GM12878 (cell line): ENCODE results near the gene LAS1L. TPM values are rescaled to one million over a fixed set of nuclear protein-coding genes. Genes with fewer than 3 reads are reported as not detected.

ENCODE experiments used
- ATAC-seq: fragments of 200-7000 bp; cut with Tn5 transposase; 3 replicates; pipeline ENCODE4 v1.9.1; 2020; ENCODE audit warnings: mild to moderate bottlenecking, moderate library complexity
- BruUV-seq: library from RNA; stranded (reverse); fragments of 400-500 nt; replicated peaks from 2 replicates; lab custom pipeline; 2021; lab: Mats Ljungman, UMichigan
- CTCF ChIA-PET: fragments of 300-600 bp; sonication (Branson Sonifier 250); formaldehyde crosslinking; extraction: SDS; loops from one replicate; lab custom pipeline; 2021; ENCODE audit warnings: inconsistent platforms; lab: Yijun Ruan, JAX
- POLR2A ChIA-PET: fragments of 350-600 bp; formaldehyde crosslinking; extraction: SDS; loops from one replicate; lab custom pipeline; 2021; ENCODE audit warnings: inconsistent platforms; lab: Charles Lee
- RAD21 ChIA-PET: fragments of 300-600 bp; sonication (Branson Sonifier 250); formaldehyde crosslinking; loops from one replicate; lab custom pipeline; 2023; ENCODE audit warnings: antibody characterized with exemption; ENCODE audit not compliant: unreplicated experiment; lab: Charles Lee
- SMC1A ChIA-PET: fragments of 300-600 bp; sonication (Branson Sonifier 250); formaldehyde crosslinking; loops from one replicate; lab custom pipeline; 2023; ENCODE audit not compliant: unreplicated experiment, uncharacterized antibody; lab: Charles Lee
- DNase-seq: peaks from one replicate; pipeline ENCODE4 v3.0.0-alpha.2; 2011; ENCODE audit warnings: low read depth, low spot score
- FAIRE-seq: peaks from 3 replicates; lab custom pipeline; 2011; peaks lifted over from hg19 to GRCh38; lab: Jason Lieb, UNC
- H2AFZ ChIP-seq: 2 replicates; pipeline ENCODE4 v1.6.0; 2011; ENCODE audit warnings: low read depth, low read length, control low read depth; ENCODE audit not compliant: control insufficient read depth
- H3K27ac ChIP-seq: 2 replicates; pipeline ENCODE4 v1.5.1; 2011; ENCODE audit warnings: control low read depth; ENCODE audit not compliant: control insufficient read depth, insufficient read depth
- H3K27me3 ChIP-seq, 2 experiments: replicated peaks in 1 of 2; 2 replicates each; pipeline versions ENCODE4 v1.6.0 to v1.6.1; 2011; ENCODE audit warnings: low read length in 1 of 2; ENCODE audit not compliant: control insufficient read depth in 2 of 2, insufficient read depth in 2 of 2
- H3K36me3 ChIP-seq, 2 experiments: 2 replicates each; pipeline ENCODE4 v1.5.1; 2011; ENCODE audit warnings: low read length in 1 of 2; ENCODE audit not compliant: control insufficient read depth in 2 of 2, insufficient read depth in 2 of 2
- H3K4me1 ChIP-seq: 2 replicates; pipeline ENCODE4 v1.6.1; 2011; ENCODE audit warnings: mild to moderate bottlenecking, low read length, moderate library complexity, mixed read lengths; ENCODE audit not compliant: control insufficient read depth, insufficient read depth
- H3K4me2 ChIP-seq: 2 replicates; pipeline ENCODE4 v1.6.0; 2011; ENCODE audit warnings: control low read depth; ENCODE audit not compliant: control insufficient read depth, insufficient read depth
- H3K4me3 ChIP-seq: fragments of 200-600 bp; sonication (generic); 2 replicates; pipeline ENCODE4 v1.5.1; 2016
- H3K79me2 ChIP-seq: 2 replicates; pipeline ENCODE4 v1.6.0; 2011; ENCODE audit warnings: low read length; ENCODE audit not compliant: control insufficient read depth, insufficient read depth
- H3K9ac ChIP-seq: 2 replicates; pipeline ENCODE4 v1.8.0; 2011; ENCODE audit warnings: low read length, control low read depth, mixed read lengths; ENCODE audit not compliant: control insufficient read depth, insufficient read depth
- H3K9me3 ChIP-seq: replicated peaks from 3 replicates; pipeline ENCODE4 v1.5.1; 2011; ENCODE audit warnings: mild to moderate bottlenecking, low read length; ENCODE audit not compliant: control insufficient read depth, insufficient read depth
- H4K20me1 ChIP-seq: 2 replicates; pipeline ENCODE4 v1.6.0; 2011; ENCODE audit not compliant: control insufficient read depth, insufficient read depth
- ELK1 ChIP-seq: IDR thresholded peaks from 2 replicates; pipeline ENCODE4 v1.6.1; 2012; ENCODE audit warnings: low read depth, low read length, improper control_type of control experiment
- IKZF2 ChIP-seq, 2 experiments: fragments of 450-650 bp; IDR thresholded peaks; 2 replicates each; pipeline ENCODE4 v1.6.1; 2017; ENCODE audit warnings: mild to moderate bottlenecking in 2 of 2, moderate library complexity in 2 of 2
- NBN ChIP-seq: fragments of 450-650 bp; IDR thresholded peaks from 2 replicates; pipeline ENCODE4 v1.6.1; 2016
- ZBTB40 ChIP-seq: fragments of 450-650 bp; IDR thresholded peaks from 2 replicates; pipeline ENCODE4 v1.6.1; 2016; ENCODE audit warnings: mild to moderate bottlenecking, moderate library complexity, borderline replicate concordance
- ZNF384 ChIP-seq: IDR thresholded peaks from 2 replicates; pipeline ENCODE4 v1.6.1; 2012; ENCODE audit warnings: low read depth, mild to moderate bottlenecking, low read length, improper control_type of control experiment, borderline replicate concordance
- ZNF592 ChIP-seq: fragments of 450-650 bp; IDR thresholded peaks from 2 replicates; pipeline ENCODE4 v1.6.1; 2017; ENCODE audit warnings: mild to moderate bottlenecking, moderate library complexity
- in situ Hi-C: fragments of 300-500 bp; cut with MboI; formaldehyde crosslinking; loops from 9 replicates; pipeline ENCODE4 v1.14.3; 2018; ENCODE audit warnings: mixed read lengths
- intact Hi-C: fragments of 100-400 bp; cut with micrococcal nuclease; formaldehyde crosslinking; loops from one replicate; pipeline ENCODE4 v1.14.2; 2022; ENCODE audit not compliant: unreplicated experiment
- polyA plus RNA-seq, 11 experiments: library from polyadenylated mRNA; depleted of rRNA in 4 of 11; unstranded in 6 of 11; stranded (reverse) in 5 of 11; fragments of >200 nt; fragmentation: Nextera tagmentation in 4 of 11; fragmentation: Illumina TruSeq in 1 of 11; extraction: Ambion mirVana in 4 of 11; extraction: Trizol in 1 of 11; gene quantifications; 1 replicate in 1 of 11; 2 replicates in 10 of 11; pipeline versions ENCODE4 v1.2.1 to v1.2.3, GENCODE V29; 2011 to 2016; ENCODE audit warnings: inconsistent platforms in 2 of 11, missing spikeins in 2 of 11, low read depth in 1 of 11
- total RNA-seq, 4 experiments: library from RNA; depleted of rRNA in 3 of 4; stranded (reverse); fragments of >200 nt in 3 of 4; fragmentation: Illumina TruSeq in 1 of 4; extraction: Trizol in 1 of 4; gene quantifications; 2 replicates each; pipeline versions ENCODE4 v1.2.1 to v1.2.3, GENCODE V29; 2013 to 2021

LAS1L gene
- total and polyA plus RNA-seq, 10 of the 15 experiments (the other 5 are each of a cell fraction or from before 2014, with no cell fraction given): 27.4 to 100 (median 56.4) TPM

GRCh38 chrX:65581661-65582339 is 47.2 kb upstream of the LAS1L start (continued):
- no peak for TF ChIP-seq ZNF384
- TF ChIP-seq IKZF2 (IDR thresholded peaks at IDR 0.05): peak; percentile 16 to 54; a peak in 2 of 4 replicates
- no peak for TF ChIP-seq ELK1

- in situ Hi-C loops (no loop called here), intact Hi-C loops (no loop called here)
- FAIRE-seq: no peak
These were observed 43.8 kb upstream of the LAS1L start for GRCh38 chrX:65578346-65578745.

More at GRCh38 chrX:65578346-65578745, 43.8 kb upstream of the LAS1L start:
- TF ChIP-seq ZNF592 (no peak), ZBTB40 (no peak), NBN (no peak)
- Histone ChIP-seq H3K9ac (no peak overlapping the region), H3K4me3 (no peak overlapping the region), H3K27ac (no peak overlapping the region), H3K79me2 (no peaks in the 10 kb centered on the region), H3K27me3 (no peaks in the 10 kb centered on the region), H4K20me1 (no peaks in the 10 kb centered on the region), H3K4me2 (no peak overlapping the region), H2AFZ (no peak overlapping the region), H3K36me3 (no peaks in the 10 kb centered on the region), H3K9me3 (no peaks in the 10 kb centered on the region), H3K4me1 (peaks cover 8% of the 10 kb centered on the region; the same call in 1 of the 2 replicates)
- DNase-seq (no peak), ATAC-seq (no peak)
- ChIA-PET RAD21 (interaction anchor here (0.6 to 1.5 kb wide), 2 partner anchors 1153 to 1408 kb away, joined by 5 to 6 read pairs; no protein-coding TSS in a partner anchor), CTCF (interaction anchor here (6.2 kb wide), 1 partner anchor 1152 kb away, joined by 55 read pairs; no protein-coding TSS in a partner anchor), POLR2A (no interaction called here), SMC1A (interaction anchor here (0.5 kb wide), 1 partner anchor 18 kb away, joined by 3 read pairs; no protein-coding TSS in a partner anchor)
- BruUV-seq: no TSS peak
